GM12874 (cell line): ENCODE measurements around the gene XXYLT1.

ENCODE experiments used
- TF ChIP-seq, protein P1 (sequence below): IDR thresholded peaks from 2 replicates; pipeline ENCODE4 v1.5.1; 2011; ENCODE audit warnings: low read depth, mild to moderate bottlenecking, control low read depth, low read length, moderate library complexity; ENCODE audit not compliant: insufficient read depth

The XXYLT1 gene

DNA sequence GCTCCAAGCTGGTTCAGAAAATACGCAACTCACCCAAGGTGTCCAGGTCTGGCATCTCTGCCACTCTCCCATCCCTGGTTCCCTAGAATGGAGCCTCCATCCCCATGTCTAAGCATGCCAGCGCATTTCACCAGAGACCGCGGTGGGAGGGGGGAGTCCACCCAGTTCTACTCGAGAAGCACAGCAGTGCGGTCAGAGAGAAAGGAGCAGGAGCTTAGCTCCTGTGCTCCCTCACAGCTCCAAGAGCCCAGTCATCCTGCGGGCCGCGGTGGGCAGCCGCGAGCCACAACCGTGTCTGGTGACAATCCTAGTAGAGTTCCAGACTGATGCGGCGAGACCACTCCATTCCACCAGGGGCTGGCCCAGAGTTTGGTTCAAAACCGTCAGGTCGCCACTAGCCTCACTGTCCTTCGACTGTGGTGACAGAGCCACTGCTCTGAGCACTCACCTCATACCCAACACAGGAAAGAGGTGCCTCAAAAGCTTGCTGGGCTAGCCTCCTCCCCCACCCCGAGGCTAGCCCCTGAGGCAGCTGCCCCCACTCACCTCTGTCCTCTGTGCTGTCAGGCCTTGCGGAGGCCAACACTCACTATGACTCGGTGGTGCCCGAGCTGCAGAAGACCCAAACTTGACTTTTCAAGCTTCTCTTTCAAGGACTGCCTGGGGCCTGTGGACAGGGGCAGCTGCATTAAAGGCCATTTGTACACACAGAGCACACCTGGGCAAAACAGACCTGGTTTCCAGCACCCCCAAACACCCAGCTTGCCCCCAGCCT is 185.4 kb downstream of the XXYLT1 start:
- TF ChIP-seq, protein P1, sequence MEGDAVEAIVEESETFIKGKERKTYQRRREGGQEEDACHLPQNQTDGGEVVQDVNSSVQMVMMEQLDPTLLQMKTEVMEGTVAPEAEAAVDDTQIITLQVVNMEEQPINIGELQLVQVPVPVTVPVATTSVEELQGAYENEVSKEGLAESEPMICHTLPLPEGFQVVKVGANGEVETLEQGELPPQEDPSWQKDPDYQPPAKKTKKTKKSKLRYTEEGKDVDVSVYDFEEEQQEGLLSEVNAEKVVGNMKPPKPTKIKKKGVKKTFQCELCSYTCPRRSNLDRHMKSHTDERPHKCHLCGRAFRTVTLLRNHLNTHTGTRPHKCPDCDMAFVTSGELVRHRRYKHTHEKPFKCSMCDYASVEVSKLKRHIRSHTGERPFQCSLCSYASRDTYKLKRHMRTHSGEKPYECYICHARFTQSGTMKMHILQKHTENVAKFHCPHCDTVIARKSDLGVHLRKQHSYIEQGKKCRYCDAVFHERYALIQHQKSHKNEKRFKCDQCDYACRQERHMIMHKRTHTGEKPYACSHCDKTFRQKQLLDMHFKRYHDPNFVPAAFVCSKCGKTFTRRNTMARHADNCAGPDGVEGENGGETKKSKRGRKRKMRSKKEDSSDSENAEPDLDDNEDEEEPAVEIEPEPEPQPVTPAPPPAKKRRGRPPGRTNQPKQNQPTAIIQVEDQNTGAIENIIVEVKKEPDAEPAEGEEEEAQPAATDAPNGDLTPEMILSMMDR = no peak

DNA sequence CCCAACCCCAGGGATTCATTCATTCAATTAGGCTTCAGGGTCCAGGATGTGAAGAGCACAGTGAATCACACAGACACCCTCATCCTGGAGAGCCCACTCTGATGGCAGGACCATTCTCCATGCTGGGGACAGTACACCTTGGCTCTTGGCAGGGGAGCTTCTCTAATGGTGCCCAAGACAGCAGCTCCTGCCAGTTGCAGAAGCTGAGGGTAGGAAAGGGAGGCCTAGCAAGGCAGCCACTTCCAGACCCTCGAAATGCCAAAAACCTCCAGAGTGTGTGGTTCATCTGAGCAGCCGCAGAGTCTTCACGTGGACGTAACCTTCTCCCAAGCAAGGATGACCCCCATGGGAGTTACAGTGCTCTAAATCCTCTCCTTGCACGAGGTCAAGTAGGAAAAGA is 186.2 kb downstream of the XXYLT1 start:
- TF ChIP-seq, protein P1 = no peak

DNA sequence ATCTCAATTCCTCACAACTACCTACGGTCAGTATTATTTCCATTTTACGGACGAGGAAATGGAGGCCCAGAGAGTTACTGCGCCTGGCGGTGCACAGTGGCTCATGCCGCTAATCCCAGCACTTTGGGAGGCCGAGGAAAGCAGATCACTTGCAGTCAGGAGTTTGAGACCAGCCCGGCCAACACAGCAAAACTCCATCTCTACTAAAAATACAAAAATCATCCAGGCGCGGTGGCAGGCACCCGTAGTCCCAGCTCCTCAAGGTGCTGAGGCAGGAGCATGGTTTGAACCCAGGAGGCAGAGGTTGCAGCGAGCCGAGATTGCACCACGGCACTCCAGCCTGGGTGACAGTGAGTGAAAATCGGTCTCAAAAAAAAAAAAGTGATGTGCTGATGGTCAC is 187.3 kb downstream of the XXYLT1 start:
- TF ChIP-seq, protein P1 = no peak

DNA sequence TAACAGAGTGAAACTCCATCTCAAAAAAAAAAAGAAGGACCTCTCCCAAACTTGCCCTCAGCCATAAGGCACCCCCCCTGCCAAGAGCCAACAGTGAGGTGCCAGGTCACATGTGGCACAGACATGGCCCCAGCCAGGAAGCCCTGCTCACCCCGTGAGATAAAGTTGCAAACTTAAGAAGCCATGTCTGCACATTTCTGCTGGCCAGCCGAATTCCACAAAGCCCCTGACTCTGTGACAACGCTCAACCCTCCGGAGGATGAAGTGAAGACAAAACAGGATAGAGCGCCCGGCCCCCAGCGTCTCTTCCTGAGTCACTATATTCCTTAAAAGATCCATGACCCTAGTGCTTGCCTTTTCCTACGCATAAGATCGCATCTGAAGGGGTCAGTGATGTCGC is 188.1 kb downstream of the XXYLT1 start:
- TF ChIP-seq, protein P1 = no peak

DNA sequence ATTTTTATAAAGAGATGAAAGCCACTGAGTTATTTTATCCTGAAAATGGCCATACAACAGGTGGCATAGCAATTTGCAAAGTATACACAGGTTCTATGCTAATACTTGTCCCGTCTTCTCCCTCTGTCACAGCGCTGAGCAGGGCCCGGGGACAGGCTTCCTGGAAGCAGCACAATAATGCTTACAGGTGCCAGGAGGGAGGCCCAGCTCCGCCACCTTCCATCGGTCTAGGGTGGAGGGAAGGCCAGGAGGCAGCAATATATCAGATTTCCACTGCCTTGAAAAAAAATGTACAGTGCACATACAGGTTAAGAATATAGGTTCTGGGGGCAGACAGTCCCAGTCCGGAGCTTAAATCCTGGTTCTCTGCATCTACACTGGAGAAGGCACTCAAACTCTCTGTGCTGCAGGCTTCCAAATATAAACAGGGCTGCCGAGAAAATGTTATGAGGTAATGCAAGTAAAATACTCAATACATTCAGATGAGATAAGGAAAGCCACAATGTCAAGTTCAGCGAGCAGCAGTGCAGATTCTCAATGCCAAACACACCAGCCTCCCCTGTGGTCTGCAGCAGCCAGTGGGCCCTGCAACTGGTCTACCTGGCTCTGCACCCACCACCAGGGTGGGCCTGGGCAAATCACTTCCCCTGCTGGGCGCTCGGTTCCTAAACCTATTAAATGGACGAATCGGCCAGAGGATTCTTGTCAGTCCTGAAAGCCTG is 189.6 kb downstream of the XXYLT1 start:
- TF ChIP-seq, protein P1 = no peak

DNA sequence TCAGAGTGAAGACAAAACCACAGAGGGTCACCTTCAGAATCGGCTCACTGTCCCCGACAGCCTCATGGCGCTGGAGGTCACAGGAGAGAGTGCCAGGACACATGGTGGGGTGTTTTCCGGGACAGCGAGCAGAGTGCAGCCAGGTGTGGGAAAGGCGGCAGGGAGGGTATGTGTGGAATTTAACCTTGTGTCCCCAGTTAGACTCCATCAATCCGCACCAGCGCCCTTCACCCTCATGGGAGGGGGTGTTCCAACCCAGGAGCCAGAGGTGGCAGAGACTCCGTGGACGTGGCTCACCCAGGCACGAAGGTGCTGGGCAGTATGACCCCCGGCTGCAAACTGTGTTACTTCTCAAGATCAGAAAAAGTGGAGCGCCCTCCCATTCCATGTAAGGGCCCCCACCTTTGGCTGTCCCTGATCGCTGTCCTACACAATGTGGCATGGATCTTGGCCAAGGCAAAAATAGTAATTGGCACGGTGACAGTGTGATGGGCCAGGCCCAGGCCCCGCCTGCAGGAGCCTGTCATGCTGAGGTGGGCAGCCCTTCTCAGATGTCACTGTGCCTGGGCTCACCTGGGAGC is 190.3 kb downstream of the XXYLT1 start:
- TF ChIP-seq, protein P1 = no peak

DNA sequence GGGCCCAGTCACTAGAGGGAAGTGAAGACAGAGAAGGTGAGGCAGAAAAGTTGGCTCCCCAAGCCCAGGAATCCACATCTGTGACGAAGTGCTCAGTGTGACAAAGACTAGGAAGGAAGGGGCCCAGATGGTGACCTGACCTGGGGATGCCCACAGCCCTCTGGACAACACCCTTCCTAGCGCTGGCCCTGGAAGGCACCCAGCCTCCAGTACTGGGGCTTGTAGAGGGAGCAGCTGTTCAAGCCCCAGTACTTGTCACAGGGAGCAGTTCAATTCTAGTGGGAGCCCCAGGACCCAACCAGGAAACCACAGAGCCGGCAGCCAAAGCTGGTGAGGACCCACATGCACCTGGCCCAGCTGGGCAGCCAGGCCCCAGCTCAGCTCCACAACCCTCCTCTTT is 190.8 kb downstream of the XXYLT1 start:
- TF ChIP-seq, protein P1 = no peak
